Retinal pigment epithelial cell (primary cell): ENCODE data around the gene TRPC1.

Experiments used
- DNase-seq: peaks from one replicate; pipeline ENCODE4 v3.0.0-alpha.2; 2010; ENCODE audit warnings: low read depth
- H3K4me3 ChIP-seq: 2 replicates; pipeline ENCODE4 v1.5.1; 2011; ENCODE audit warnings: mild to moderate bottlenecking, low read length, control low read depth, moderate library complexity
- CTCF ChIP-seq: conservative IDR thresholded peaks from 2 replicates; pipeline ENCODE4 v1.5.1; 2011; ENCODE audit warnings: low read depth, low read length, control low read depth, inconsistent platforms

TRPC1 gene

GRCh38 chr3:142723968-142724681 lies at the start of gene TRPC1:
Gene TRPC1, plus strand, starts transcription at chr3:142724034. Its CDS starts 526 bp downstream, at chr3:142724560.
- no peak for TF ChIP-seq CTCF
- DNase-seq = no peak
- peak within 1 kb of the TSS; percentile 65 for H3K4me3 ChIP-seq

DNA sequence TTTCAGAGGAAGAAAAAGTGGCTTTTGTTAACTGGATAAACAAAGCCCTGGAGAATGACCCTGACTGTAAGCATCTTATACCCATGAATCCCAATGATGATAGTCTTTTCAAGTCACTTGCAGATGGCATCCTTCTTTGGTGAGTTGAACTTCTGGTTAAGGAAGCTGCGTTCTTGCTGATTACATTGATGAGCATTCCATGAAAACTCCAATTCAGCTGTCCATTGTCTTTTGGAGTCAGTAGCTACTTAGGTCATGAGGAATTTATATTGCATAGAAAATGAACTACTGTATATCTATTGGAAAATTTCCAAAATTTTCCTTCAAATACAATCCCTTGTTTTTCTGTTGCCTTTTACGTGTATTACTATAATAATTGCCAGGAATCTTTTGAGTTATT lies 47.7 kb upstream of the TRPC1 start:
- no peak for DNase-seq
- no peak for TF ChIP-seq CTCF
- no peak overlapping the region for H3K4me3 ChIP-seq

DNA sequence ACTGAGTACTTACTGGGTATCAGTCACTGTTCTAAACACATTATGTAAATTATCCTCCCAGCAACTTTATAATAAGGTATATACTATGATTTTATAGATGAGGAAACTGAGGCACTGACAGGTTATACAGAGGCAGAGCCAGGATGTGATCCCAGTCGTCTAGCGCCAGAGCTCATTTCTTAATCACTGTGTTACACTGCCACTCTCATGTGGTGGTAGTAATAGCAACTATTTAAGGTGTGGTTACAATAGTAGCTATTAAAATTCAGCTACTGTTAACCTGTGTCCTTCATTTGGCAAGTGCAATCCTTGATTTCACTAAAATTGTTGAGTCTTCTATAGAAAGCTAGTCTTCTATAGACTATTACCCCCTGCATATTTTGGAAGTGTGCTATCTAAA lies 43.1 kb upstream of the TRPC1 start:
- H3K4me3 ChIP-seq = no peak overlapping the region
- DNase-seq = no peak
- no peak for TF ChIP-seq CTCF

GRCh38 chr3:142690613-142691012 lies 33.2 kb upstream of the TRPC1 start:
- H3K4me3 ChIP-seq = no peak overlapping the region
- TF ChIP-seq CTCF = no peak
- DNase-seq = no peak

GRCh38 chr3:142691527-142691926 lies 32.3 kb upstream of the TRPC1 start:
- DNase-seq = no peak
- TF ChIP-seq CTCF = no peak
- no peak overlapping the region for H3K4me3 ChIP-seq

GRCh38 chr3:142693136-142693853 lies 30.5 kb upstream of the TRPC1 start:
- DNase-seq = no peak
- no peak overlapping the region for H3K4me3 ChIP-seq
- no peak for TF ChIP-seq CTCF

DNA sequence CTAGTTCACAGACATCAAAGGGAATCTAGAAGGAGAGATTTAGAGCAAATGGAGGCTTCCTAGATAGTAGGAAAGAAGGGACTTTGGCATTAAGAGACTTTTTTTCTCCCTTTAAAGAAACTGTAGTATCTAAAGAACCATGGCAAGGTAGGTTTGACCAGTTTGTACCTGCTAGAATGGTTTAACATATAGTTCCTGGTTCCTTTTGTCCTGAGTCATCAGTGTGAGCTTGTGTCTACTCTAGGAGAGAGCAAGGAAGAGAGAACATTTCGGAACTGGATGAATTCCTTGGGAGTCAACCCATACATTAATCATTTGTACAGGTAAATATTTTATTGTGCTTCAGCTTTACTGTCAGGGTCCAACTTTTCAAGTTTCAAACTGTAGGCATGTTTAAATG lies 29.6 kb upstream of the TRPC1 start:
- H3K4me3 ChIP-seq = no peak overlapping the region
- DNase-seq = no peak
- no peak for TF ChIP-seq CTCF
